ENCODE data around the gene SLC27A2.

- no peak for TF ChIP-seq POLR2A (IDR thresholded peaks at IDR 0.05; ENCODE audit: low read depth, low read length)
- TF ChIP-seq SPI1 (IDR thresholded peaks at IDR 0.05; ENCODE audit: low read depth, low read length) = no peak
These were observed 47.4 kb upstream of the SLC27A2 start for GRCh38 chr15:50134524-50135024.
